ENCODE measurements around the gene USH2A.

DNA sequence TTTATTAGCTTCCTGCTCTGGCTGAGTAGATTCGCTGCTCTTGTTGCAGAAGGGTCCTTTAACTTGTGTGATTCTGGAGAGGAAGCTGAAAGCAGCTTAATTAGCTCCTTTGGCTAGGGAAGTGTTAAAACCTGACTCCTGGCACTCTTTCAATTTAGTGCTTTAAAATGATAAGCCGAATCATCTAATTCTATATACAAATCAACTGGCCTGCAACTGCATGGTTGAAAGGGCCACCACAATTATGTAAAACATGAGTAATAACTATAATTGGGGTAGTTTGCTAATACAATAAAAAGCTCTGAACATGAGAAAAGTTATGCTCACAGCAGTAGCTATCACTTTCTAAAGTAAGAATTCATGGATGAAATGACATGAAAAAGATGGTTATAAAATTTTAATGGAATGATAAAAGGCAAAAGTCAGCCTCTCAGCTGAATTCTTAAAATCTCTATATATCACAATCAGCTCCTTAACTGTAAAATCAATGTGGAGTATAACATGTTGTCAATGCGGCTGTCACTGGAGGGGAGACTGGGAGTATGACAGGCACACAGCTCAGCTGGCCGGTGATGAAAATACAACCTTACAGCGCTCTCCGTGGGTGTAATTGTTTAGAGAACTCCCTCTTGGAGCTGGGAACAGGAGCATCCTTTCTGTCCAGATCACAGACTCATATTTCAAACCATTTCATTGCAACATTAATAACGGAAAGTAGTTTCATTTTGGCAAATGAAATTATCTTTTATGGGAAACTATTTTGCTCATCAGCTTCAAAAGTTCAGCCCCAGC lies 531.8 kb downstream of the USH2A start:
- TF ChIP-seq POLR2A (IDR thresholded peaks at IDR 0.05) = no peak
- TF ChIP-seq, protein P1, sequence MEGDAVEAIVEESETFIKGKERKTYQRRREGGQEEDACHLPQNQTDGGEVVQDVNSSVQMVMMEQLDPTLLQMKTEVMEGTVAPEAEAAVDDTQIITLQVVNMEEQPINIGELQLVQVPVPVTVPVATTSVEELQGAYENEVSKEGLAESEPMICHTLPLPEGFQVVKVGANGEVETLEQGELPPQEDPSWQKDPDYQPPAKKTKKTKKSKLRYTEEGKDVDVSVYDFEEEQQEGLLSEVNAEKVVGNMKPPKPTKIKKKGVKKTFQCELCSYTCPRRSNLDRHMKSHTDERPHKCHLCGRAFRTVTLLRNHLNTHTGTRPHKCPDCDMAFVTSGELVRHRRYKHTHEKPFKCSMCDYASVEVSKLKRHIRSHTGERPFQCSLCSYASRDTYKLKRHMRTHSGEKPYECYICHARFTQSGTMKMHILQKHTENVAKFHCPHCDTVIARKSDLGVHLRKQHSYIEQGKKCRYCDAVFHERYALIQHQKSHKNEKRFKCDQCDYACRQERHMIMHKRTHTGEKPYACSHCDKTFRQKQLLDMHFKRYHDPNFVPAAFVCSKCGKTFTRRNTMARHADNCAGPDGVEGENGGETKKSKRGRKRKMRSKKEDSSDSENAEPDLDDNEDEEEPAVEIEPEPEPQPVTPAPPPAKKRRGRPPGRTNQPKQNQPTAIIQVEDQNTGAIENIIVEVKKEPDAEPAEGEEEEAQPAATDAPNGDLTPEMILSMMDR (IDR thresholded peaks at IDR 0.05) = no peak
